ENCODE measurements around the gene SPATS2.

GRCh38 chr12:49566361-49566760 lies 199.1 kb downstream of the SPATS2 start:
- TF ChIP-seq CTCF (IDR thresholded peaks at IDR 0.05) (no peak), NRF1 (IDR thresholded peaks at IDR 0.05; ENCODE audit: low read depth, low read length) (no peak), FOXM1 (IDR thresholded peaks at IDR 0.05; ENCODE audit: low read depth) (no peak)
